Natural killer cell (primary cell): Measurements from ENCODE around the gene TMEM89. TPM values are rescaled to one million over a fixed set of nuclear protein-coding genes. Genes with fewer than 3 reads are reported as not detected.

ENCODE experiments used
- ATAC-seq, 3 donors: fragments of 150-1000 bp in 2 of 3; fragments of 200-7000 bp in 1 of 3; cut with Tn5 transposase; 1 replicate in 1 of 3; 2 replicates in 2 of 3; pipeline ENCODE4 v1.10.0; 2021; ENCODE audit warnings: mild to moderate bottlenecking in 2 of 3, moderate library complexity in 2 of 3
- DNase-seq, 2 donors: peaks; one replicate each; pipeline versions ENCODE4 v3.0.0 to v3.0.0-alpha.2; 2013 to 2021; ENCODE audit warnings: mixed read lengths in 1 of 2
- H3K27ac ChIP-seq: one replicate; pipeline ENCODE4 v1.5.1; 2013; ENCODE audit warnings: mild to moderate bottlenecking, low read length
- H3K27me3 ChIP-seq: one replicate; pipeline ENCODE4 v1.6.1; 2013; ENCODE audit warnings: low read length; ENCODE audit not compliant: control insufficient read depth, insufficient read depth
- H3K36me3 ChIP-seq: one replicate; pipeline ENCODE4 v1.6.1; 2013; ENCODE audit warnings: low read length; ENCODE audit not compliant: control insufficient read depth, insufficient read depth
- H3K4me1 ChIP-seq: one replicate; pipeline ENCODE4 v1.6.1; 2013; ENCODE audit warnings: low read length; ENCODE audit not compliant: control insufficient read depth, insufficient read depth
- H3K4me3 ChIP-seq: one replicate; pipeline ENCODE4 v1.5.1; 2013; ENCODE audit warnings: low read length
- H3K9me3 ChIP-seq: one replicate; pipeline ENCODE4 v1.6.1; 2013; ENCODE audit warnings: low read length; ENCODE audit not compliant: control insufficient read depth, insufficient read depth
- H3K27ac Mint-ChIP-seq, 2 donors: one replicate each; pipeline ENCODE4 v1.8.0; 2022; ENCODE audit warnings: mild to moderate bottlenecking in 2 of 2, mixed read lengths in 2 of 2, moderate library complexity in 1 of 2
- H3K27me3 Mint-ChIP-seq, 2 donors: one replicate each; pipeline ENCODE4 v1.8.0; 2022; ENCODE audit warnings: low read depth in 2 of 2, mixed read lengths in 2 of 2
- H3K36me3 Mint-ChIP-seq: one replicate; pipeline ENCODE4 v1.8.0; 2022; ENCODE audit warnings: mixed read lengths
- H3K4me1 Mint-ChIP-seq, 2 donors: one replicate each; pipeline ENCODE4 v1.8.0; 2022; ENCODE audit warnings: mixed read lengths in 2 of 2
- H3K4me3 Mint-ChIP-seq: one replicate; pipeline ENCODE4 v1.8.0; 2022; ENCODE audit warnings: mild to moderate bottlenecking, moderate library complexity, mixed read lengths
- H3K9me3 Mint-ChIP-seq, 2 donors: one replicate each; pipeline ENCODE4 v1.8.0; 2022; ENCODE audit warnings: mixed read lengths in 2 of 2
- WGBS: methylation state at CpG from one replicate; pipeline ENCODE4 v1.1.7; 2013; ENCODE audit warnings: missing lambda C conversion rate; ENCODE audit not compliant: insufficient coverage; 5-methylcytosine and 5-hydroxymethylcytosine counted together
- intact Hi-C: fragments of 100-400 bp; cut with micrococcal nuclease; formaldehyde crosslinking; loops from one replicate; pipeline ENCODE4 v1.14.2; 2022
- total RNA-seq, 4 donors: library from RNA; stranded (reverse); fragments of 120-200 nt in 1 of 4; gene quantifications; one replicate each; pipeline versions ENCODE4 v1.2.3 to v1.2.4, GENCODE V29; 2013 to 2022
- TF ChIP-seq, protein P1 (sequence below): fragments of 200-600 bp; IDR thresholded peaks from one replicate; pipeline ENCODE4 v1.8.0; 2022; ENCODE audit warnings: antibody characterized with exemption

The TMEM89 gene
- total RNA-seq, 3 donors from 2014 or later (not counting 1 experiment from before 2014, with no cell fraction given) = not detected

- Mint-ChIP-seq H3K4me1 (peaks cover 17 to 20% of the 10 kb centered on the region in 2 donors), H3K36me3 (no peaks in the 10 kb centered on the region), H3K27ac (peak overlapping the region in 1 of 2 donors; percentile 26), H3K27me3 (peaks cover 7 to 15% of the 10 kb centered on the region in 2 donors), H3K4me3 (peak overlapping the region; percentile 64), H3K9me3 (no peaks in the 10 kb centered on the region)
- H3K4me1 ChIP-seq = peaks cover 42% of the 10 kb centered on the region
- intact Hi-C loops = no loop called here
- H3K4me3 ChIP-seq = no peak overlapping the region
- TF ChIP-seq, protein P1, sequence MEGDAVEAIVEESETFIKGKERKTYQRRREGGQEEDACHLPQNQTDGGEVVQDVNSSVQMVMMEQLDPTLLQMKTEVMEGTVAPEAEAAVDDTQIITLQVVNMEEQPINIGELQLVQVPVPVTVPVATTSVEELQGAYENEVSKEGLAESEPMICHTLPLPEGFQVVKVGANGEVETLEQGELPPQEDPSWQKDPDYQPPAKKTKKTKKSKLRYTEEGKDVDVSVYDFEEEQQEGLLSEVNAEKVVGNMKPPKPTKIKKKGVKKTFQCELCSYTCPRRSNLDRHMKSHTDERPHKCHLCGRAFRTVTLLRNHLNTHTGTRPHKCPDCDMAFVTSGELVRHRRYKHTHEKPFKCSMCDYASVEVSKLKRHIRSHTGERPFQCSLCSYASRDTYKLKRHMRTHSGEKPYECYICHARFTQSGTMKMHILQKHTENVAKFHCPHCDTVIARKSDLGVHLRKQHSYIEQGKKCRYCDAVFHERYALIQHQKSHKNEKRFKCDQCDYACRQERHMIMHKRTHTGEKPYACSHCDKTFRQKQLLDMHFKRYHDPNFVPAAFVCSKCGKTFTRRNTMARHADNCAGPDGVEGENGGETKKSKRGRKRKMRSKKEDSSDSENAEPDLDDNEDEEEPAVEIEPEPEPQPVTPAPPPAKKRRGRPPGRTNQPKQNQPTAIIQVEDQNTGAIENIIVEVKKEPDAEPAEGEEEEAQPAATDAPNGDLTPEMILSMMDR = no peak
- H3K27ac ChIP-seq = no peak overlapping the region
- peaks cover 3% of the 10 kb centered on the region for H3K9me3 ChIP-seq
- peak; percentile 81 to 88 for DNase-seq
- H3K36me3 ChIP-seq = no peaks in the 10 kb centered on the region
- 3% methylated on average over 67 of the region's 67 CpGs for WGBS
- peak; percentile 55 to 72 (median 63) for ATAC-seq
- peaks cover 16% of the 10 kb centered on the region for H3K27me3 ChIP-seq
These were observed 40.1 kb upstream of the TMEM89 start for GRCh38 chr3:48661501-48662144.

DNA sequence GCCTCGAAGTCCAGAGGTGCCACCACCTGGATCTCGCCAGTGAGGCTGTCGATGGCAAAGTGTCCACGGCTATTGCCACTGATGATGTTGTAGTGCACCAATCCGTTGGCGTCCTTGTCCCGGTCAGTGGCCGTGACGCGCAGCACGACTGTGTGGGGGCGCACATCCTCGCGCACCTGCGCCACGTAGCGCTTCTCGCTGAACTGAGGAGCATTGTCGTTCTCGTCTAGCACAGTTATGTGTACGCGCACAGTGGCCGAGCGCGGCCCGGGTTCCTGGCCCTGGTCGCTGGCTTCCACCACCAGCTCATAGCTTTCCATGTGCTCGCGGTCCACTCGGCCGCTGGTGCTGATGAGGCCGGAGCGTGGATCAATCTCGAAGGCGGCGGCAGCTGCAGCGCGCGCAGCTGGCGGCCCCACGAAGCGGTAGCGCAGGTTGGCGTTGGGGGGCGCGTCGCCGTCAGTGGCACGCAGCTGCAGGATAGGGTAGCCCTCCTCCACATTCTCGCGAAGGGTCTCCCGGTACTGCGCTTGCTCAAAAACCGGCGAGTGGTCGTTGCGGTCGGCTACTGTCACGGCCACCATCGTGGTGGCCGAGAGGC, 39.3 kb upstream of the TMEM89 start:
- Histone ChIP-seq H3K27me3 (peaks cover 16% of the 10 kb centered on the region), H3K36me3 (no peaks in the 10 kb centered on the region), H3K4me3 (no peak overlapping the region), H3K4me1 (peaks cover 46% of the 10 kb centered on the region), H3K9me3 (peaks cover 3% of the 10 kb centered on the region), H3K27ac (no peak overlapping the region)
- TF ChIP-seq, protein P1 = no peak
- Mint-ChIP-seq H3K27ac (no peak overlapping the region), H3K9me3 (no peaks in the 10 kb centered on the region), H3K27me3 (peaks cover 7 to 15% of the 10 kb centered on the region in 2 donors), H3K4me1 (peaks cover 19 to 22% of the 10 kb centered on the region in 2 donors), H3K36me3 (no peaks in the 10 kb centered on the region), H3K4me3 (peak overlapping the region; percentile 37)
- 64% methylated on average over 61 of the region's 61 CpGs for WGBS
- ATAC-seq (no peak), DNase-seq (no peak)
- intact Hi-C loops = no loop called here

DNA sequence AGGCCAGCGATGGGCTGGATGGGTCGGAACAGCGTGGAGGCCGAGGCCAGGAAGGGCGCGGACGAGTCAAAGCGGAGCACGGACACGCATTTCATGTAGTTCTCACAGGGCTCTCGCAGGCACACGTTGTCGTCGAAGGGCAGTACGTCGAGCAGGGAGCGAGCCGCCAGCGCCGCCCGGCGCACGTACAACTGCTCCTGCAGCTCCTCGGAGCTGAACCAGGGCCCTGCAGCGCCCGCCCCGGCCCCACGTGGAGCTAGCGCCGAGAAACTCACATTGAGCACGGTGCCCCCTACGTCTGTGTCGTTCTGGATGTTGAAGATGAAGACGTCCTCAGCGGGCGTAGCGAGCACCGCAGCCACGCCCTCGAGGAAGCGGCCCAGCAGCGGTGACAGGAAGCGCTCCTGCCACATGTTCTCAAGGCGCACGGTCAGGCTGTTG, 35.3 kb upstream of the TMEM89 start:
- intact Hi-C loops = no loop called here

More for the DNA sequence above, 35.3 kb upstream of the TMEM89 start:
- Histone ChIP-seq H3K27ac (peak overlapping the region; percentile 29), H3K27me3 (peaks cover 4% of the 10 kb centered on the region), H3K36me3 (no peaks in the 10 kb centered on the region), H3K4me3 (peak overlapping the region; percentile 49), H3K9me3 (peaks cover 3% of the 10 kb centered on the region), H3K4me1 (peaks cover 33% of the 10 kb centered on the region)
- no peaks in the 10 kb centered on the region for H3K9me3 Mint-ChIP-seq
- peaks cover 5 to 8% of the 10 kb centered on the region in 2 donors for H3K4me1 Mint-ChIP-seq
- TF ChIP-seq, protein P1 = no peak
- ATAC-seq (no peak), DNase-seq (peak in 1 of 2 donors; percentile 64)
- H3K27me3 Mint-ChIP-seq = peaks cover 7 to 8% of the 10 kb centered on the region in 2 donors
- H3K4me3 Mint-ChIP-seq = peak overlapping the region; percentile 77
- H3K27ac Mint-ChIP-seq = peak overlapping the region in 1 of 2 donors; percentile 73
- WGBS = 62% methylated on average over 45 of the region's 45 CpGs
- H3K36me3 Mint-ChIP-seq = no peaks in the 10 kb centered on the region
